ENCODE measurements around the gene MACROD1. TPM values are rescaled to one million over a fixed set of nuclear protein-coding genes. Genes with fewer than 3 reads are reported as not detected.

Gene MACROD1
- total and polyA plus RNA-seq, 2 donors (not counting 1 experiment from before 2014, with no cell fraction given), result 2.7 to 8.6 TPM

GRCh38 chr11:64018310-64018709 lies 147.6 kb downstream of the MACROD1 start:
- no peaks in the 10 kb centered on the region for H3K27me3 ChIP-seq (replicated peaks in 1 of 4; ENCODE audit: control extremely low read depth in 1 of 4, control insufficient read depth in 3 of 4, insufficient read depth in 4 of 4, low read length in 3 of 4)
- intact Hi-C loops (cut with micrococcal nuclease), result no loop called here
- ChIA-PET POLR2A (no interaction called here), CTCF (interaction anchor here (0.9 kb wide), 1 partner anchor 18 kb away, joined by 3 read pairs; no protein-coding TSS in a partner anchor)
- ATAC-seq (ENCODE audit: low read depth), result no peak
- no peak overlapping the region for H3K9ac ChIP-seq (ENCODE audit: low read length)
- Mint-ChIP-seq H3K27ac (no peak overlapping the region), H3K27me3 (no peaks in the 10 kb centered on the region), H3K4me1 (no peaks in the 10 kb centered on the region), H3K4me3 (no peak overlapping the region), H3K9me3 (ENCODE audit: insufficient read depth) (no peaks in the 10 kb centered on the region)
- H3K4me3 ChIP-seq (ENCODE audit: control extremely low read depth in 1 of 5, extremely low read depth in 1 of 5, insufficient read depth in 1 of 5, low read depth in 2 of 5, low read length in 4 of 5), result no peak overlapping the region
- H4K20me1 ChIP-seq (ENCODE audit: control insufficient read depth, insufficient read depth, low read length, poor library complexity, severe bottlenecking), result no peaks in the 10 kb centered on the region
- no peak overlapping the region for H2AFZ ChIP-seq (ENCODE audit: insufficient read depth, low read depth, low read length, poor library complexity, severe bottlenecking)
- H3K9me3 ChIP-seq (ENCODE audit: control extremely low read depth in 1 of 3, control insufficient read depth in 2 of 3, insufficient read depth in 1 of 3, low read length in 2 of 3), result no peaks in the 10 kb centered on the region
- no peaks in the 10 kb centered on the region for H3K36me3 ChIP-seq (replicated peaks in 1 of 2; ENCODE audit: control extremely low read depth in 1 of 2, control insufficient read depth in 1 of 2, extremely low read depth in 1 of 2, insufficient read depth in 2 of 2, low read length in 1 of 2)
- TF ChIP-seq CTCF (IDR thresholded peaks at IDR 0.05), result no peak
- no peak for TF ChIP-seq EZH2 (IDR thresholded peaks at IDR 0.05; ENCODE audit: borderline replicate concordance, insufficient read depth, low read depth, low read length, poor library complexity, severe bottlenecking)
- H3K27ac ChIP-seq (ENCODE audit: low read length in 2 of 2), result no peak overlapping the region
- 91% methylated on average over 8 of the region's 8 CpGs for WGBS (ENCODE audit: insufficient coverage)
- DNase-seq, result no peak
- no peaks in the 10 kb centered on the region for H3K4me1 ChIP-seq (ENCODE audit: control insufficient read depth in 2 of 2, insufficient read depth in 2 of 2, low read length in 2 of 2)
- no peak overlapping the region for H3K4me2 ChIP-seq (replicated peaks; ENCODE audit: low read depth, low read length, poor library complexity, severe bottlenecking)
- H3K79me2 ChIP-seq (ENCODE audit: control insufficient read depth, insufficient read depth, low read length), result no peaks in the 10 kb centered on the region

GRCh38 chr11:64017945-64018224 lies 148.0 kb downstream of the MACROD1 start:
- H3K36me3 ChIP-seq (replicated peaks in 1 of 2; ENCODE audit: control extremely low read depth in 1 of 2, control insufficient read depth in 1 of 2, extremely low read depth in 1 of 2, insufficient read depth in 2 of 2, low read length in 1 of 2), result no peaks in the 10 kb centered on the region
- Mint-ChIP-seq H3K4me3 (no peak overlapping the region), H3K4me1 (no peaks in the 10 kb centered on the region), H3K27me3 (no peaks in the 10 kb centered on the region), H3K9me3 (ENCODE audit: insufficient read depth) (no peaks in the 10 kb centered on the region), H3K27ac (no peak overlapping the region)
- no peak for DNase-seq
- no peaks in the 10 kb centered on the region for H3K27me3 ChIP-seq (replicated peaks in 1 of 4; ENCODE audit: control extremely low read depth in 1 of 4, control insufficient read depth in 3 of 4, insufficient read depth in 4 of 4, low read length in 3 of 4)
- H4K20me1 ChIP-seq (ENCODE audit: control insufficient read depth, insufficient read depth, low read length, poor library complexity, severe bottlenecking), result no peaks in the 10 kb centered on the region
- H3K9ac ChIP-seq (ENCODE audit: low read length), result no peak overlapping the region
- no peak overlapping the region for H2AFZ ChIP-seq (ENCODE audit: insufficient read depth, low read depth, low read length, poor library complexity, severe bottlenecking)
- H3K4me1 ChIP-seq (ENCODE audit: control insufficient read depth in 2 of 2, insufficient read depth in 2 of 2, low read length in 2 of 2), result no peaks in the 10 kb centered on the region
- TF ChIP-seq CTCF (IDR thresholded peaks at IDR 0.05) (no peak), EZH2 (IDR thresholded peaks at IDR 0.05; ENCODE audit: borderline replicate concordance, insufficient read depth, low read depth, low read length, poor library complexity, severe bottlenecking) (no peak)
- H3K4me3 ChIP-seq (ENCODE audit: control extremely low read depth in 1 of 5, extremely low read depth in 1 of 5, insufficient read depth in 1 of 5, low read depth in 2 of 5, low read length in 4 of 5), result no peak overlapping the region
- POLR2A ChIA-PET, result no interaction called here
- H3K27ac ChIP-seq (ENCODE audit: low read length in 2 of 2), result no peak overlapping the region
- ATAC-seq (ENCODE audit: low read depth), result no peak
- no peaks in the 10 kb centered on the region for H3K9me3 ChIP-seq (ENCODE audit: control extremely low read depth in 1 of 3, control insufficient read depth in 2 of 3, insufficient read depth in 1 of 3, low read length in 2 of 3)
- intact Hi-C loops (cut with micrococcal nuclease), result no loop called here
- H3K79me2 ChIP-seq (ENCODE audit: control insufficient read depth, insufficient read depth, low read length), result no peaks in the 10 kb centered on the region
- 92% methylated on average over 7 of the region's 7 CpGs for WGBS (ENCODE audit: insufficient coverage)
- no peak overlapping the region for H3K4me2 ChIP-seq (replicated peaks; ENCODE audit: low read depth, low read length, poor library complexity, severe bottlenecking)
- CTCF ChIA-PET, result no interaction called here

Measured in B cell (primary cell).